H9 (cell line): Measurements from ENCODE around the gene CERS2. TPM values are rescaled to one million over a fixed set of nuclear protein-coding genes. Genes with fewer than 3 reads are reported as not detected.

Experiments used
- DNase-seq: peaks from one replicate; pipeline ENCODE4 v3.0.0-alpha.2; 2017
- H2AFZ ChIP-seq: one replicate; pipeline ENCODE4 v1.6.1; 2013; ENCODE audit warnings: mild to moderate bottlenecking, low read length, control low read depth, moderate library complexity
- H2AK5ac ChIP-seq: 2 replicates; pipeline ENCODE4 v1.6.1; 2013; ENCODE audit warnings: low read length, control low read depth, mixed read lengths; ENCODE audit not compliant: insufficient read length
- H2BK120ac ChIP-seq: one replicate; pipeline ENCODE4 v1.6.1; 2013; ENCODE audit warnings: low read depth, mild to moderate bottlenecking, low read length, control low read depth, inconsistent platforms; ENCODE audit not compliant: poor library complexity, severe bottlenecking
- H2BK12ac ChIP-seq: 2 replicates; pipeline ENCODE4 v1.6.1; 2013; ENCODE audit warnings: low read length, control low read depth, mixed read lengths, low read depth; ENCODE audit not compliant: insufficient read length
- H2BK15ac ChIP-seq: 2 replicates; pipeline ENCODE4 v1.6.1; 2013; ENCODE audit warnings: low read depth, low read length, control low read depth
- H2BK20ac ChIP-seq: one replicate; pipeline ENCODE4 v1.6.1; 2013; ENCODE audit warnings: low read depth, mild to moderate bottlenecking, low read length, control low read depth, inconsistent platforms; ENCODE audit not compliant: poor library complexity, severe bottlenecking
- H2BK5ac ChIP-seq: 2 replicates; pipeline ENCODE4 v1.6.1; 2013; ENCODE audit warnings: low read length, control low read depth, mixed read lengths; ENCODE audit not compliant: insufficient read length
- H3K14ac ChIP-seq: 2 replicates; pipeline ENCODE4 v1.6.1; 2013; ENCODE audit warnings: low read length, control low read depth; ENCODE audit not compliant: insufficient read depth
- H3K18ac ChIP-seq: 2 replicates; pipeline ENCODE4 v1.6.1; 2013; ENCODE audit warnings: low read depth, mild to moderate bottlenecking, mixed read lengths, low read length, control low read depth; ENCODE audit not compliant: insufficient read length
- H3K23ac ChIP-seq: 2 replicates; pipeline ENCODE4 v1.6.1; 2013; ENCODE audit warnings: low read length, control low read depth, mixed read lengths, low read depth; ENCODE audit not compliant: insufficient read length
- H3K23me2 ChIP-seq: 2 replicates; pipeline ENCODE4 v1.6.1; 2013; ENCODE audit warnings: low read depth, mild to moderate bottlenecking, mixed read lengths, low read length, control low read depth; ENCODE audit not compliant: insufficient read length, poor library complexity, severe bottlenecking
- H3K27ac ChIP-seq: 2 replicates; pipeline ENCODE4 v1.5.1; 2013; ENCODE audit warnings: low read length, control low read depth, mixed read lengths, low read depth; ENCODE audit not compliant: insufficient read length
- H3K27me3 ChIP-seq: 2 replicates; pipeline ENCODE4 v1.6.1; 2013; ENCODE audit warnings: low read length, control low read depth, inconsistent platforms; ENCODE audit not compliant: insufficient read depth
- H3K4ac ChIP-seq: 2 replicates; pipeline ENCODE4 v1.6.1; 2013; ENCODE audit warnings: low read depth, mild to moderate bottlenecking, control low read depth, inconsistent platforms, low read length, moderate library complexity
- H3K4me1 ChIP-seq: 2 replicates; pipeline ENCODE4 v1.6.1; 2013; ENCODE audit warnings: low read length, control low read depth, inconsistent platforms; ENCODE audit not compliant: insufficient read depth
- H3K4me2 ChIP-seq: 2 replicates; pipeline ENCODE4 v1.6.1; 2013; ENCODE audit warnings: low read length, control low read depth, mixed read lengths; ENCODE audit not compliant: insufficient read length, insufficient read depth
- H3K56ac ChIP-seq: 2 replicates; pipeline ENCODE4 v1.6.1; 2013; ENCODE audit warnings: low read depth, mild to moderate bottlenecking, mixed read lengths, low read length, control low read depth; ENCODE audit not compliant: insufficient read length
- H3K79me1 ChIP-seq: 2 replicates; pipeline ENCODE4 v1.6.1; 2013; ENCODE audit warnings: low read depth, mild to moderate bottlenecking, moderate library complexity, low read length, control low read depth, inconsistent platforms; ENCODE audit not compliant: insufficient read depth, poor library complexity, severe bottlenecking
- H3K79me2 ChIP-seq: 2 replicates; pipeline ENCODE4 v1.6.1; 2013; ENCODE audit warnings: low read length, control low read depth, inconsistent platforms; ENCODE audit not compliant: insufficient read depth
- H3K9ac ChIP-seq: 2 replicates; pipeline ENCODE4 v1.6.1; 2013; ENCODE audit warnings: low read length, control low read depth, mixed read lengths; ENCODE audit not compliant: insufficient read length; ENCODE audit errors: extremely low read depth
- H3K9me3 ChIP-seq: one replicate; pipeline ENCODE4 v1.6.1; 2013; ENCODE audit warnings: low read depth, low read length, inconsistent platforms; ENCODE audit not compliant: control insufficient read depth
- H3T11ph ChIP-seq: one replicate; pipeline ENCODE4 v1.6.1; 2013; ENCODE audit warnings: mild to moderate bottlenecking, low read length, control low read depth, inconsistent platforms
- H4K20me1 ChIP-seq: one replicate; pipeline ENCODE4 v1.6.1; 2013; ENCODE audit not compliant: control insufficient read depth, insufficient read length, insufficient read depth
- H4K5ac ChIP-seq: 2 replicates; pipeline ENCODE4 v1.6.1; 2013; ENCODE audit warnings: low read depth, mild to moderate bottlenecking, mixed read lengths, low read length, control low read depth; ENCODE audit not compliant: insufficient read length
- H4K8ac ChIP-seq: replicated peaks from 2 replicates; pipeline ENCODE4 v1.6.1; 2013; ENCODE audit warnings: low read length, control low read depth, mixed read lengths, low read depth; ENCODE audit not compliant: insufficient read length
- H4K91ac ChIP-seq: 2 replicates; pipeline ENCODE4 v1.6.1; 2013; ENCODE audit warnings: low read depth, mild to moderate bottlenecking, moderate library complexity, mixed read lengths, low read length, control low read depth; ENCODE audit not compliant: insufficient read length
- H3K27ac Mint-ChIP-seq, 3 experiments: 2 replicates in 2 of 3; 3 replicates in 1 of 3; pipeline ENCODE4 v1.8.0; 2020 to 2021; ENCODE audit warnings: mixed read lengths in 3 of 3, mild to moderate bottlenecking in 1 of 3, moderate library complexity in 1 of 3
- H3K27me3 Mint-ChIP-seq: 2 replicates; pipeline ENCODE4 v1.8.0; 2021; ENCODE audit warnings: low read depth, mild to moderate bottlenecking, moderate library complexity, mixed read lengths
- H3K36me3 Mint-ChIP-seq, 3 experiments: 2 replicates in 2 of 3; 3 replicates in 1 of 3; pipeline ENCODE4 v1.8.0; 2020 to 2021; ENCODE audit warnings: low read depth in 3 of 3, mixed read lengths in 3 of 3; ENCODE audit not compliant: insufficient read depth in 1 of 3
- H3K4me1 Mint-ChIP-seq, 2 experiments: 2 replicates each; pipeline ENCODE4 v1.8.0; 2020; ENCODE audit warnings: mixed read lengths in 2 of 2
- H3K4me3 Mint-ChIP-seq, 2 experiments: 2 replicates in 1 of 2; 3 replicates in 1 of 2; pipeline ENCODE4 v1.8.0; 2020 to 2021; ENCODE audit warnings: mild to moderate bottlenecking in 2 of 2, mixed read lengths in 2 of 2, moderate library complexity in 1 of 2
- H3K9me3 Mint-ChIP-seq, 2 experiments: 2 replicates in 1 of 2; 3 replicates in 1 of 2; pipeline ENCODE4 v1.8.0; 2020; ENCODE audit warnings: mild to moderate bottlenecking in 2 of 2, mixed read lengths in 2 of 2, moderate library complexity in 1 of 2
- WGBS: extraction: QIAGEN DNeasy Blood & Tissue Kit; methylation state at CpG from one replicate; pipeline ENCODE4 v1.1.7; 2013; ENCODE audit warnings: missing lambda C conversion rate, low lambda C conversion rate, mixed read lengths; ENCODE audit not compliant: insufficient read length; ENCODE audit errors: extremely low coverage; 5-methylcytosine and 5-hydroxymethylcytosine counted together
- total RNA-seq: library from RNA; stranded (reverse); gene quantifications from 2 replicates; pipeline ENCODE4 v1.2.1, GENCODE V29; 2021
- TF ChIP-seq, protein P1 (sequence below): fragments of 200-600 bp; sonication (generic); conservative IDR thresholded peaks from 3 replicates; pipeline ENCODE4 v1.8.0; 2021; ENCODE audit warnings: antibody characterized with exemption, mild to moderate bottlenecking

CERS2 gene
- total RNA-seq, 1 experiment from 2014 or later = 201 TPM

DNA sequence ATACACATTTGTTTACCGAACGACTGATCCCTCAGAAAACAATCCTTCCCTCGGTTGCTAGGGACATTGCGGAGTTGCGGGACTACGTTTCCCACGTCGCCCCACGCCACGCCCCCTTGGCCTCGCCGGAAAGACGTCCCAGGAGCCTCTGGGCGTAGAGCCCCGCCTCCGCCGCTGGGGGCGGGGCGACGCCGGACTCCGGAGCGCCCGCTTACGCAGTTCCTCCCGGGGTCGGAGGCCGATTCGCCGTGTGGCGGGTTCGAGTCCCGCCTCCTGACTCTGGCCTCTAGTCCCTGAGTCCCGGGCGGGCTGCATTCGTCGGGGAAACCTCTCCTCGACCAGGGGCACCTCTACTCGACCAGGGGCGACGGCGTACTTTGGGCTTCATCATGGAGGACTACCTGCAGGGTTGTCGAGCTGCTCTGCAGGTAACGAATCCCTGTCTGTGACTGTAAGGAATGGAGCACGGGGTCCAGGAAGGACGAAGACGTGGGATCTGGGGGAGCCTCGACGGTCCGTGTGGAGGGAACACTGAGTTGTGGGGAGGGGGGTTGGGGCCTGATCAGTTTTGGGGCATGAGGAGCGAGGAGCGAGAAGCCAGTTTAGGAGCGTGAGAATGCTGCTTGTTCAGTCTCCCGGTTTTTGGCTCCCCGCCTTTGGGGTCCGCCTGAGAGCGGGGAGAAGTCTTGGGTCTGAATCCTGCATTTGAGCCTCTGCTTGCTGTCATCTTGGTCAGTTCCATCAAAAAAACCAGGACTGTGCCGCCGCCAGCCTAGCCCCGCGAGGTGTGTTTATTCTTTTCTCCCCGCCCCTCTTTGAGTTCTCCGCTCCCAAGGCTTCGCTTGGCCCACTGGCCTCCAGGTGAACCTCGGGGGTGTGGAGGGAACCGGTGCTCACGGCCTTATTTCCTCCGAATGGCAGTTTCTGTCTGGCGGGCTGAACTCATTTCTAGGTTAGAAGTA is 33.9 kb upstream of the CERS2 start, which contains the start of gene PRUNE1:
TSS of gene PRUNE1 (plus strand) at position 206 of the 962 bp plus-strand sequence. CDS start at position 390, 184 bp downstream.
- peak within 1 kb of the TSS; percentile 7 for H2AFZ ChIP-seq
- Mint-ChIP-seq H3K27ac (peak within 1 kb of the TSS; percentile 96 to 98 (median 97)), H3K4me1 (peaks cover 35 to 41% of the 10 kb centered on the region in 2 experiments), H3K36me3 (no peaks in the 10 kb centered on the region), H3K4me3 (peak within 1 kb of the TSS; percentile 97 to 99), H3K27me3 (no peaks in the 10 kb centered on the region; the same call in 1 of the 2 replicates), H3K9me3 (no peaks in the 10 kb centered on the region; a peak in 2 of 5 replicates)
- H3K9ac ChIP-seq = peak within 1 kb of the TSS; percentile 83
- no peak within 1 kb of the TSS for H4K91ac ChIP-seq
- H4K5ac ChIP-seq = no peak within 1 kb of the TSS
- H3K27me3 ChIP-seq = no peaks in the 10 kb centered on the region
- H3K79me1 ChIP-seq = no peaks in the 10 kb centered on the region
- H3K18ac ChIP-seq = peak within 1 kb of the TSS; percentile 71
- H3K4me1 ChIP-seq = peaks cover 5% of the 10 kb centered on the region; the same call in 1 of the 2 replicates
- peak within 1 kb of the TSS; percentile 82 for H3K14ac ChIP-seq
- no peak within 1 kb of the TSS for H2BK5ac ChIP-seq
- H3K23me2 ChIP-seq = peaks cover 13% of the 10 kb centered on the region
- no peaks in the 10 kb centered on the region; the same call in 1 of the 2 replicates for H3K79me2 ChIP-seq
- H4K20me1 ChIP-seq = no peaks in the 10 kb centered on the region
- DNase-seq = peak; percentile 96
- peak within 1 kb of the TSS; percentile 33 for H2BK20ac ChIP-seq
- peak within 1 kb of the TSS; percentile 97 for H2BK120ac ChIP-seq
- H3K4me2 ChIP-seq = peak within 1 kb of the TSS; percentile 77
- no peak within 1 kb of the TSS for H3K23ac ChIP-seq
- no CpG with 5 or more reads among the region's 69 CpGs for whole genome bisulfite sequencing
- no peak within 1 kb of the TSS for H4K8ac ChIP-seq
- peak within 1 kb of the TSS; percentile 4 for H3K27ac ChIP-seq
- H2BK12ac ChIP-seq = peak within 1 kb of the TSS; percentile 64
- peak within 1 kb of the TSS; percentile 92 for H3T11ph ChIP-seq
- no peak within 1 kb of the TSS for H3K56ac ChIP-seq
- peak within 1 kb of the TSS; percentile 78 for H3K4ac ChIP-seq
- no peak within 1 kb of the TSS for H2BK15ac ChIP-seq
- no peak within 1 kb of the TSS for H2AK5ac ChIP-seq
- no peaks in the 10 kb centered on the region for H3K9me3 ChIP-seq
- TF ChIP-seq, protein P1, sequence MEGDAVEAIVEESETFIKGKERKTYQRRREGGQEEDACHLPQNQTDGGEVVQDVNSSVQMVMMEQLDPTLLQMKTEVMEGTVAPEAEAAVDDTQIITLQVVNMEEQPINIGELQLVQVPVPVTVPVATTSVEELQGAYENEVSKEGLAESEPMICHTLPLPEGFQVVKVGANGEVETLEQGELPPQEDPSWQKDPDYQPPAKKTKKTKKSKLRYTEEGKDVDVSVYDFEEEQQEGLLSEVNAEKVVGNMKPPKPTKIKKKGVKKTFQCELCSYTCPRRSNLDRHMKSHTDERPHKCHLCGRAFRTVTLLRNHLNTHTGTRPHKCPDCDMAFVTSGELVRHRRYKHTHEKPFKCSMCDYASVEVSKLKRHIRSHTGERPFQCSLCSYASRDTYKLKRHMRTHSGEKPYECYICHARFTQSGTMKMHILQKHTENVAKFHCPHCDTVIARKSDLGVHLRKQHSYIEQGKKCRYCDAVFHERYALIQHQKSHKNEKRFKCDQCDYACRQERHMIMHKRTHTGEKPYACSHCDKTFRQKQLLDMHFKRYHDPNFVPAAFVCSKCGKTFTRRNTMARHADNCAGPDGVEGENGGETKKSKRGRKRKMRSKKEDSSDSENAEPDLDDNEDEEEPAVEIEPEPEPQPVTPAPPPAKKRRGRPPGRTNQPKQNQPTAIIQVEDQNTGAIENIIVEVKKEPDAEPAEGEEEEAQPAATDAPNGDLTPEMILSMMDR = no peak
